Esophagus mucosa (tissue), 1 donor: Measurements from ENCODE around the gene GRIPAP1. TPM values are rescaled to one million over a fixed set of nuclear protein-coding genes. Genes with fewer than 3 reads are reported as not detected.

Experiments used
- total RNA-seq: library from RNA; stranded (reverse); gene quantifications from one replicate; pipeline ENCODE4 v1.2.4, GENCODE V29; 2023
- donor health status: DM: yes; HTN: yes; CAD: no.

Gene GRIPAP1
- total RNA-seq, 1 donor from 2014 or later = 21.2 TPM

Other genes starting within 250 kb of the GRIPAP1 start
- gene GLOD5, start 240.5 kb downstream of the GRIPAP1 start, total RNA-seq = 0.52 TPM
- not detected for gene GATA1, start 215.7 kb downstream of the GRIPAP1 start, total RNA-seq
- 46.5 TPM for gene HDAC6, start 200.2 kb downstream of the GRIPAP1 start, total RNA-seq
- gene ERAS, start 175.8 kb downstream of the GRIPAP1 start, total RNA-seq = not detected
- gene PCSK1N, start 166.7 kb downstream of the GRIPAP1 start, total RNA-seq = 0.36 TPM
- 33.9 TPM for gene TIMM17B, start 104.5 kb downstream of the GRIPAP1 start, total RNA-seq
- gene PQBP1, start 104.3 kb downstream of the GRIPAP1 start, total RNA-seq = 53.5 TPM
- gene SLC35A2, start 90.6 kb downstream of the GRIPAP1 start, total RNA-seq = 17.4 TPM
- 4.4 TPM for gene PIM2, start 83.2 kb downstream of the GRIPAP1 start, total RNA-seq
- gene OTUD5, start 44.7 kb downstream of the GRIPAP1 start, total RNA-seq = 20.3 TPM
- 0.28 TPM for gene KCND1, start 30.4 kb downstream of the GRIPAP1 start, total RNA-seq
- gene TFE3, start 41.1 kb upstream of the GRIPAP1 start, total RNA-seq = 20.2 TPM
- gene CCDC120, start 56.7 kb upstream of the GRIPAP1 start, total RNA-seq = 27.7 TPM
- gene PRAF2, start 71.7 kb upstream of the GRIPAP1 start, total RNA-seq = 4.8 TPM
- 30.3 TPM for gene WDR45, start 77.6 kb upstream of the GRIPAP1 start, total RNA-seq
- gene GPKOW, start 121.5 kb upstream of the GRIPAP1 start, total RNA-seq = 11.9 TPM
- 4.7 TPM for gene MAGIX, start 160.5 kb upstream of the GRIPAP1 start, total RNA-seq
- 359 TPM for gene PLP2, start 169.6 kb upstream of the GRIPAP1 start, total RNA-seq
- 17.5 TPM for gene PRICKLE3, start 184.1 kb upstream of the GRIPAP1 start, total RNA-seq
- 0.36 TPM for gene SYP, start 197.9 kb upstream of the GRIPAP1 start, total RNA-seq
- 0.28 TPM for gene CACNA1F, start 231.1 kb upstream of the GRIPAP1 start, total RNA-seq
- gene CCDC22, start 233.2 kb upstream of the GRIPAP1 start, total RNA-seq = 9.4 TPM